Ovary (tissue), 3 donors: ENCODE results near the gene LIPH.

Experiments used
- POLR2A ChIP-seq: fragments of 450-650 bp; IDR thresholded peaks from one replicate; pipeline ENCODE4 v1.6.1; 2017; ENCODE audit warnings: antibody characterized with exemption, mild to moderate bottlenecking, moderate library complexity
- TF ChIP-seq, protein P1 (sequence below), 3 donors: fragments of 450-650 bp in 2 of 3; fragments of 200-600 bp in 1 of 3; IDR thresholded peaks; one replicate each; pipeline versions ENCODE4 v1.5.1 to v1.8.0; 2016 to 2022; ENCODE audit warnings: antibody characterized with exemption in 3 of 3, mild to moderate bottlenecking in 1 of 3
- donor health status: DM: no; HTN: no; CAD: no.

- TF ChIP-seq, protein P1, sequence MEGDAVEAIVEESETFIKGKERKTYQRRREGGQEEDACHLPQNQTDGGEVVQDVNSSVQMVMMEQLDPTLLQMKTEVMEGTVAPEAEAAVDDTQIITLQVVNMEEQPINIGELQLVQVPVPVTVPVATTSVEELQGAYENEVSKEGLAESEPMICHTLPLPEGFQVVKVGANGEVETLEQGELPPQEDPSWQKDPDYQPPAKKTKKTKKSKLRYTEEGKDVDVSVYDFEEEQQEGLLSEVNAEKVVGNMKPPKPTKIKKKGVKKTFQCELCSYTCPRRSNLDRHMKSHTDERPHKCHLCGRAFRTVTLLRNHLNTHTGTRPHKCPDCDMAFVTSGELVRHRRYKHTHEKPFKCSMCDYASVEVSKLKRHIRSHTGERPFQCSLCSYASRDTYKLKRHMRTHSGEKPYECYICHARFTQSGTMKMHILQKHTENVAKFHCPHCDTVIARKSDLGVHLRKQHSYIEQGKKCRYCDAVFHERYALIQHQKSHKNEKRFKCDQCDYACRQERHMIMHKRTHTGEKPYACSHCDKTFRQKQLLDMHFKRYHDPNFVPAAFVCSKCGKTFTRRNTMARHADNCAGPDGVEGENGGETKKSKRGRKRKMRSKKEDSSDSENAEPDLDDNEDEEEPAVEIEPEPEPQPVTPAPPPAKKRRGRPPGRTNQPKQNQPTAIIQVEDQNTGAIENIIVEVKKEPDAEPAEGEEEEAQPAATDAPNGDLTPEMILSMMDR (IDR thresholded peaks at IDR 0.05), result no peak
- no peak for TF ChIP-seq POLR2A
Measured at GRCh38 chr3:185469542-185469941, 82.8 kb downstream of the LIPH start.
